HCEC 1CT (cell line): ENCODE data around the gene MAGEA2.
"Not testable (repeated sequence)": the region's sequence is repeated elsewhere in the genome, so short reads cannot be mapped to it uniquely, and the experiment has no call there.

Source experiments
- DNase-seq: peaks from one replicate; pipeline ENCODE4 v3.0.0-alpha.2; 2017

The MAGEA2 gene

DNA sequence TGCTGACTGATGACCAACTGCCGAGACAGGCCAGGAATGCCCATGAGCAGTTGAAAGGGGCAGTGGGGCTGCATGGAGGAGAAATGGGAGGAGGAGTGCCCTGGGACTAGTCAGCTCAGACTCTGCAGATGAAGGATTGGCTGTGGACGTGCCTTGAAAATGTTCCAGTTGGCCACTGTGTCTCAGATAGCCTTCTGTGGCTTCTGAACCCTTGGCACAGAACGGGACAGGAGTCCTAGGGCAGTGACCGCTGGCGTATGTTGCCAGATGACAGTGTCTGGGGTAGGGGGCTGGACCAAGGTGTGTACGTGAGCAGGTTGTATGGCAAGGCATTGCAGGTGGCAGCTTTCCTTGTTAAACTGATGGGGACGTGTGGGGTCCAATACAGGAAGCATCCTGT, 47.1 kb downstream of the MAGEA2 start:
- DNase-seq: not testable (repeated sequence)

DNA sequence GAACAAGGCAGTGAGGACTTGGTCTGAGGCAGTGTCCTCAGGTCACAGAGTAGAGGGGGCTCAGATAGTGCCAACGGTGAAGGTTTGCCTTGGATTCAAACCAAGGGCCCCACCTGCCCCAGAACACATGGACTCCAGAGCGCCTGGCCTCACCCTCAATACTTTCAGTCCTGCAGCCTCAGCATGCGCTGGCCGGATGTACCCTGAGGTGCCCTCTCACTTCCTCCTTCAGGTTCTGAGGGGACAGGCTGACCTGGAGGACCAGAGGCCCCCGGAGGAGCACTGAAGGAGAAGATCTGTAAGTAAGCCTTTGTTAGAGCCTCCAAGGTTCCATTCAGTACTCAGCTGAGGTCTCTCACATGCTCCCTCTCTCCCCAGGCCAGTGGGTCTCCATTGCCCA, 53.3 kb downstream of the MAGEA2 start:
- DNase-seq: not testable (repeated sequence)
